ENCODE data around the gene STK10.
"Not testable (repeated sequence)": the region's sequence is repeated elsewhere in the genome, so short reads cannot be mapped to it uniquely, and the experiment has no call there.

Gene STK10

DNA sequence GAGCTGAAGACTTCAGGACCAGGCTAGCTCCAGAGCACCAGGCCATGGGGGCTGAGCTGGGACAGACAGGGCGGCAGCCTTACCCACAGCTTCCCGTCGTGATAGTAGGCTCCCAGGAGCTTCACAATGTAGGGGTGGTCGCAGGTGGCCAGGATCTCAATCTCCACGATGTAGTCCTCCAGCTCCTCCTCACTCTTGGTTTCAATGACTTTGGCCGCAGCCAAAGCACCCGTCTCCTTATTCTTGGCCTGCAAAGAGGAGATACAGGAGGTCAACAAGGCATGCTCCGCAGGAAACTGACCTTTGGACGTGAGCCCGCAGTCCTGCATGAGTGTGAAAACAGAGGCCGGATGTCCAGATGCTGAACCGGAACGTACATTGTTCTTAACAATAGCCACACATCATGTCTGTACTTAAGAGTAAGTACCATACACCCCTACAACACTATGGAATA is 31.5 kb downstream of the STK10 start:
- CTCF ChIA-PET: no interaction called here
- POLR2A ChIA-PET: no interaction called here
- no peak for DNase-seq (ENCODE audit: extremely low spot score)
- TF ChIP-seq BHLHE40 (IDR thresholded peaks at IDR 0.05; ENCODE audit: borderline replicate concordance): no peak
- no peak for TF ChIP-seq FOXM1 (IDR thresholded peaks at IDR 0.05; ENCODE audit: borderline replicate concordance)
- TF ChIP-seq, protein P1, sequence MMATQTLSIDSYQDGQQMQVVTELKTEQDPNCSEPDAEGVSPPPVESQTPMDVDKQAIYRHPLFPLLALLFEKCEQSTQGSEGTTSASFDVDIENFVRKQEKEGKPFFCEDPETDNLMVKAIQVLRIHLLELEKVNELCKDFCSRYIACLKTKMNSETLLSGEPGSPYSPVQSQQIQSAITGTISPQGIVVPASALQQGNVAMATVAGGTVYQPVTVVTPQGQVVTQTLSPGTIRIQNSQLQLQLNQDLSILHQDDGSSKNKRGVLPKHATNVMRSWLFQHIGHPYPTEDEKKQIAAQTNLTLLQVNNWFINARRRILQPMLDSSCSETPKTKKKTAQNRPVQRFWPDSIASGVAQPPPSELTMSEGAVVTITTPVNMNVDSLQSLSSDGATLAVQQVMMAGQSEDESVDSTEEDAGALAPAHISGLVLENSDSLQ (IDR thresholded peaks at IDR 0.05): no peak
- TF ChIP-seq TARDBP (IDR thresholded peaks at IDR 0.05): no peak
- TF ChIP-seq ARNT (IDR thresholded peaks at IDR 0.05): no peak
- TF ChIP-seq FOXA1 (IDR thresholded peaks at IDR 0.05): no peak
- no peak for TF ChIP-seq HDGF (IDR thresholded peaks at IDR 0.05; ENCODE audit: borderline replicate concordance)
- no peak for TF ChIP-seq ZNF384 (IDR thresholded peaks at IDR 0.05)
- no peak for TF ChIP-seq CTBP1 (IDR thresholded peaks at IDR 0.05; ENCODE audit: borderline replicate concordance)

DNA sequence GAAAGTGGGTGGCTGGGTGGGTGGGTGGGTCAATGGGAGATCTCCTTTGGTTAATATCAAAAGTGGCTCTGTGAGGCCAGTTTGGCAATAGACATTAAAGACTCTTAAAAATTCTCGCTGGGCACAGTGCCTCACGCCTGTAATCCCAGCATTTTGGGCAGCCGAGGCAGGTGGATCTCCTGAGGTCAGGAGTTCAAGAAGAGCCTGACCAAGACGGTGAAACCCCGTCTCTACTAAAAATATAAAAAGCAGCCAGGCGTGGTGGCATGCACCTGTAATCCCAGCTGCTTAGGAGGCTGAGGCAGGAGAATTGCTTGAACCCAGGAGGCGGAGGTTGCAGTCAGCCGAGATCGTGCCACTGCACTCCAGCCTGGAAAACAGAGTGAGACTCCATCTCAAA is 32.9 kb downstream of the STK10 start:
- POLR2A ChIA-PET, CTCF ChIA-PET: not testable (repeated sequence)

DNA sequence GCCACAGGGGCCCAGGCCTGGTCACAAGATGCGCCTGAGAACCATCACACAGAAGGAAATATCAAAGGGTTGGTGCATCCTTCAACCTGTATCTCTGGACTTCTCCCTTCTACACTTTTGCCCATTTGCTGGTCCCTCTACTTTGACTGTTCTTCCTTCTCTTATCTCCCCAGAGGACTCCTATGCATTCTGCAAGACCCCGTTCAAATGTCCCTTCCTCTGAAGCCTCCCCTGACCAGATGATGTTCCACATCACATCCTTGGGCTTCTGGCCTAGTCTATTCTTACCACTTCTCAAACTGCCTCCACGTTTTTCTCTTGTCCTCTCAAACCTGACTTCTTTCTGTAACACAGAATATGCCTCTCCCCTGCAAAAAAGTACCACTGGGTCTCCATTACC is 34.3 kb downstream of the STK10 start:
- ChIA-PET CTCF (no interaction called here), POLR2A (no interaction called here)
- no peak for DNase-seq (ENCODE audit: extremely low spot score)
- TF ChIP-seq L3MBTL2 (conservative IDR thresholded peaks at IDR 0.05) (no peak), NFRKB (IDR thresholded peaks at IDR 0.05) (no peak), LEF1 (IDR thresholded peaks at IDR 0.05; ENCODE audit: borderline replicate concordance) (no peak), FOXM1 (IDR thresholded peaks at IDR 0.05; ENCODE audit: borderline replicate concordance) (no peak), ELF4 (IDR thresholded peaks at IDR 0.05) (no peak), BHLHE40 (IDR thresholded peaks at IDR 0.05; ENCODE audit: borderline replicate concordance) (no peak), SP1 (IDR thresholded peaks at IDR 0.05) (no peak), HDGF (IDR thresholded peaks at IDR 0.05; ENCODE audit: borderline replicate concordance) (no peak), FOXK2 (IDR thresholded peaks at IDR 0.05) (no peak), ZNF384 (IDR thresholded peaks at IDR 0.05) (no peak), SUZ12 (IDR thresholded peaks at IDR 0.05) (no peak), FOXA1 (IDR thresholded peaks at IDR 0.05) (no peak), ARNT (IDR thresholded peaks at IDR 0.05) (no peak)
- TF ChIP-seq, protein P1 (IDR thresholded peaks at IDR 0.05): no peak

More for the DNA sequence above, 32.9 kb downstream of the STK10 start:
- not testable (repeated sequence) for DNase-seq (ENCODE audit: extremely low spot score)

DNA sequence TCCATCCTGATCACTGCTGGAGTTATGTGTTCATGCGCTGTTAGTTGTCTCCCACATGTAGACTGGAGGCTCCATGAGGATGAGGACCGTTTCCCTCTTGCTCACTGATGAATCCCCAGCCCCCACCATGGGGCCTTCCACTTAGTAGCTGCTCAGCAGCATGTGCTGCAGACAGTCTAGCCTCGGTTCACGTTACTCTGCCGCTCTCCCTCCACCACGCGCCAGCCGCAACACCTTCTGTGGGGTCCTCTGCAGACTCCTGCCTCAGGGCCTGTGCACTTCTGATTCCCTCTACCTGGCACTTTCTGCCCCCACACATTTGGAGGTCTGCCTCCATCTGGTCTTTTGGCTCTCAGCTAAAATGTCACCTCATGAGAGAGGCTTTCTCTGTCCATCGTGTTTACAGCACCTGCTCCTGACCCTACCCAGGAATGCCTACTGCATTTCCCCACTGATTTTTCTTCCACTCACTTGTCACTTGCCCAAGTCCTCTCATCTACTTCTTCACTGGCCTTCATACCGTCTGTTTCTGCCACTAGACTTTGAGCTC is 36.3 kb downstream of the STK10 start:
- TF ChIP-seq, protein P1 (IDR thresholded peaks at IDR 0.05): no peak
- TF ChIP-seq ZNF384 (IDR thresholded peaks at IDR 0.05) (no peak), TARDBP (IDR thresholded peaks at IDR 0.05) (no peak), FOXK2 (IDR thresholded peaks at IDR 0.05) (no peak), SUZ12 (IDR thresholded peaks at IDR 0.05) (no peak), BHLHE40 (IDR thresholded peaks at IDR 0.05; ENCODE audit: borderline replicate concordance) (no peak), L3MBTL2 (conservative IDR thresholded peaks at IDR 0.05) (no peak), ARNT (IDR thresholded peaks at IDR 0.05) (no peak), ELF4 (IDR thresholded peaks at IDR 0.05) (no peak), FOXA1 (IDR thresholded peaks at IDR 0.05) (no peak)
- DNase-seq (ENCODE audit: extremely low spot score): no peak
- ChIA-PET POLR2A (no interaction called here), CTCF (interaction anchor here (1.1 kb wide), 1 partner anchor 28 kb away, joined by 3 read pairs; no protein-coding TSS in a partner anchor)

DNA sequence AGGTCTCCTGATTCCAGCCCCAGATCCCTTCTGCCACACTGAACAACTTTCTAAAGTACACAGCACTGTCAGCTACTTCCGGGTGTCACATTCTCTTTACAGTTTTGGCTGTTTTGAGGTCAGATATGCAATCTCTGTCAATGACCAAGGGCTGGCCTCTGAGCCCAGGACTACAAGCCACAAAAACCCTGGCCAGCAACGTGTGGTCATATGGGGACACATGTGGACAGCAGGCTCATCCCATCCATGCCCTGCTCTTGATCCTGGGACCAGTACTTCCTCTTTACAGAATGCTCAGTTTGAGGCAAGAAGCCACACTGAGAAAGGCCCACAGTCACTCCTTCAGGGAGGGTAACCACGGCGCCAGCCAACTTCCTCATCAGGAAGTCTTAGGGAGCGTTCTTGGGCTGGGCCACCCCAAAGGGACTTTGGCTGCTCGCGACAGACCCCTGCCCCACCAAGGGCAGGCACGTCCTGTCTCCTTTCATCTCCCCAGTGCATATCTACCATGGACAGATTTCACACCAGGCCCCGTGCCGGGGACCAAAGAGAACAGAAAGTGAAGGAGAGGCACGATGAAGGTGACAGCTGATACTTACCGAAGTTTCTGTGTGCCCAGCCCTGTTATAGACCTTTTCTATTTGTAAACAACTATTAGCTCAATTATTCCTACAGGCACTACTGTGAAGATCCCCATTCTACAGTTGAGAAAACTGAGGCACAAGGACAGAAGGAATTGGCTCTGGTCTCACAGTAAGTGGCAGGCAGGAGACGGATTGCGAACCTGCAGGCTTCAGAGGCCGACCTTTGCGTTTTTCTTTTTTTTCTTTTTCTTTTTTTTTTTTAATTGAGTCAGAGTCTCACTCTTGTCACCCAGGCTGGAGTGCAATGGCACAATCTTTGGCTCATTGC is 37.3 kb downstream of the STK10 start:
- TF ChIP-seq, protein P1 (IDR thresholded peaks at IDR 0.05): no peak
- TF ChIP-seq FOXK2 (IDR thresholded peaks at IDR 0.05) (no peak), FOXA1 (IDR thresholded peaks at IDR 0.05) (no peak), TARDBP (IDR thresholded peaks at IDR 0.05) (no peak), ELF4 (IDR thresholded peaks at IDR 0.05) (no peak), HDGF (IDR thresholded peaks at IDR 0.05; ENCODE audit: borderline replicate concordance) (no peak), SUZ12 (IDR thresholded peaks at IDR 0.05) (no peak)
- no peak for DNase-seq (ENCODE audit: extremely low spot score)
- ChIA-PET POLR2A (no interaction called here), CTCF (interaction anchor here (0.5 to 0.7 kb wide), 2 partner anchors 11 to 36 kb away, joined by 4 to 5 read pairs; no protein-coding TSS in a partner anchor)

DNA sequence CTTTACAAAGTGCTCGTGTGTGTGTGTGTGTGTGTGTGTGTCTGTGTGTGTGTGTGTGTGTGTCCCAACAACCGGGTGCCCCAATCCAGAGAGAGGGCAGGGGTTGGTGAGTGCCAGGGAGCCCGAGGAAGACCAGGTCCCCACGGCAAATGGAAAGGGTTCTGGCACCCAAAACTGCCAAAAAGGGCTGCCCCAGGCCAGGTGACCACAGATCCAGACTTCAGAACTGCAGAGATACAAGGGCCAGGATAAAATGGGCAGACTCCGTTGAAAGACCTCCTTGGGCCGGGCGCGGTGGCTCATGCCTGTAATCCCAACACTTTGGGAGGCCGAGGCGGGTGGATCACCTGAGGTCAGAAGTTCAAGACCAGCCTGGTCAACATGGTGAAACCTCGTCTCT is 38.5 kb downstream of the STK10 start:
- DNase-seq (ENCODE audit: extremely low spot score); POLR2A ChIA-PET: not testable (repeated sequence)
- CTCF ChIA-PET: interaction anchor here (0.7 kb wide), 1 partner anchor 335 kb away, joined by 6 read pairs; no protein-coding TSS in a partner anchor
